Left ventricle myocardium inferior (tissue), 1 donor: ENCODE results near the gene IMPA2. TPM values are rescaled to one million over a fixed set of nuclear protein-coding genes. Genes with fewer than 3 reads are reported as not detected.

Experiments
- DNase-seq: peaks from one replicate; pipeline ENCODE4 v3.0.0-alpha.2; 2020
- H3K27ac ChIP-seq: fragments of 200-600 bp; replicated peaks from 2 replicates; pipeline ENCODE4 v1.8.0; 2021
- H3K27me3 ChIP-seq: fragments of 200-600 bp; 2 replicates; pipeline ENCODE4 v1.8.0; 2021; ENCODE audit warnings: low read depth
- H3K36me3 ChIP-seq: fragments of 200-600 bp; 2 replicates; pipeline ENCODE4 v1.8.0; 2021
- H3K4me1 ChIP-seq: fragments of 200-600 bp; 2 replicates; pipeline ENCODE4 v1.8.0; 2021
- H3K4me3 ChIP-seq: fragments of 200-600 bp; 2 replicates; pipeline ENCODE4 v1.8.0; 2021; ENCODE audit warnings: mild to moderate bottlenecking, moderate library complexity
- H3K9me3 ChIP-seq: fragments of 200-600 bp; replicated peaks from 2 replicates; pipeline ENCODE4 v1.8.0; 2021
- CTCF ChIP-seq: fragments of 200-600 bp; IDR thresholded peaks from 2 replicates; pipeline ENCODE4 v1.8.0; 2021; ENCODE audit warnings: antibody characterized with exemption, mild to moderate bottlenecking, borderline replicate concordance
- intact Hi-C: fragments of 100-400 bp; cut with micrococcal nuclease; formaldehyde crosslinking; loops from one replicate; pipeline ENCODE4 v1.11.0; 2022
- total RNA-seq: library from RNA; stranded (reverse); fragmentation: NEBNext Ultra II Directional; extraction: Animal tissue kit (Norgen Biotek cat#: 25700); gene quantifications from one replicate; pipeline ENCODE4 v1.2.1, GENCODE V29; 2021
- donor health status: DM: no; HTN: yes; CAD: no; lungs with severe emphysema.

IMPA2 gene
- total RNA-seq, 1 donor from 2014 or later, result 51.5 TPM

- Histone ChIP-seq H3K27ac (no peak overlapping the region), H3K4me3 (no peak overlapping the region), H3K4me1 (no peaks in the 10 kb centered on the region), H3K9me3 (no peaks in the 10 kb centered on the region), H3K36me3 (no peaks in the 10 kb centered on the region), H3K27me3 (peaks cover 14% of the 10 kb centered on the region)
- TF ChIP-seq CTCF, result no peak
- DNase-seq, result no peak
- intact Hi-C loops, result no loop called here
Observed at GRCh38 chr18:12048827-12049175, 67.5 kb downstream of the IMPA2 start.

DNA sequence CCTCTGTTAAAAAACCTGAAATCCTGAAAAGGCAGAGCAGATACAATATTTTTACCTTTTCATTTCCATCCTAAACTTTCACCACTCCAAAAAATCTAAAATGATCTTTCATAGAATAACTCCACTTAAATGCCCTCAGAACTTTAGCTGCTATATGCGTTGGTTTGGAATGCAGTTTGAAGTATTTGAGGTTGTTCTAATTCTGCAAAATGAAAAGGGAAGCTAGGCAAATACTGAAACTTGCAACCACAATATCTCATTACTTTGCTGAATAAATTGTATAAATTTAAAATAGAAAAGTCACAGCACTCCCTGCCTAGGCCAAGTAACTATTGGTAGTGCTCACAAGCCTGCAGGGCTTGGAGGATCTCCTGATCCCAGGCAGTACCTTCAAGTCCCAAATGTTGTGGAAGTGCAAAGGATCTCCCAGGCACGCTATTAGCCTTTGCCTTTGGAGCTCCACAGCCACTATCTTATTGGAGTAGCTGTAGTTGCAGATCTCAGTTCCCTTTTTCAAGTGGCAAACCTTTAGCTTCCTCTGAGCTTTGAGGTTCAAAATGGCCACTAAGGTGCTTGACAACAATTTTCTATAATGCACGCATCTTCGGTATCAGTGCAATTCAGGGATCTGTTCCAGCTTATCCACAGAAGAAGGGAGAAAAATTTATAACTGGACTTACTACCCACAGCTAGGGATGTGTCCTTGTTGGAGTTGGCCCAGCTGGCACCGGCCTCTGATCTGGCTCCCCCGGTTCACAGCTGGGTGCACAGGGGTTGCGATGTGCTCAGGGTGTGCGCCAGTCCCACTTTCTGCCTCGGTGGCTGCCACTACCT, 68.9 kb downstream of the IMPA2 start:
- no peaks in the 10 kb centered on the region for H3K4me1 ChIP-seq
- no peak overlapping the region for H3K4me3 ChIP-seq
- no peak overlapping the region for H3K27ac ChIP-seq
- H3K27me3 ChIP-seq, result peaks cover 12% of the 10 kb centered on the region
- H3K9me3 ChIP-seq, result no peaks in the 10 kb centered on the region
- no peak for TF ChIP-seq CTCF
- intact Hi-C loops, result no loop called here
- H3K36me3 ChIP-seq, result no peaks in the 10 kb centered on the region
- no peak for DNase-seq

GRCh38 chr18:12052866-12053265, 71.6 kb downstream of the IMPA2 start:
- Histone ChIP-seq H3K4me1 (no peaks in the 10 kb centered on the region), H3K9me3 (no peaks in the 10 kb centered on the region), H3K36me3 (no peaks in the 10 kb centered on the region), H3K27ac (no peak overlapping the region), H3K4me3 (no peak overlapping the region), H3K27me3 (no peaks in the 10 kb centered on the region)
- no peak for DNase-seq
- intact Hi-C loops, result no loop called here
- TF ChIP-seq CTCF, result no peak

- Histone ChIP-seq H3K4me3 (no peak overlapping the region), H3K36me3 (no peaks in the 10 kb centered on the region), H3K27me3 (no peaks in the 10 kb centered on the region), H3K4me1 (no peaks in the 10 kb centered on the region), H3K9me3 (no peaks in the 10 kb centered on the region), H3K27ac (no peak overlapping the region)
- intact Hi-C loops, result no loop called here
- no peak for DNase-seq
- TF ChIP-seq CTCF, result no peak
Observed at GRCh38 chr18:12053289-12053688, 72.0 kb downstream of the IMPA2 start.

GRCh38 chr18:12056034-12056883, 75.0 kb downstream of the IMPA2 start:
- TF ChIP-seq CTCF, result no peak
- H3K27ac ChIP-seq, result no peak overlapping the region
- H3K27me3 ChIP-seq, result no peaks in the 10 kb centered on the region
- DNase-seq, result no peak
- no peaks in the 10 kb centered on the region for H3K9me3 ChIP-seq
- no peak overlapping the region for H3K4me3 ChIP-seq
- H3K36me3 ChIP-seq, result no peaks in the 10 kb centered on the region
- H3K4me1 ChIP-seq, result no peaks in the 10 kb centered on the region
- intact Hi-C loops, result no loop called here
